NCI-H446 (cell line): ENCODE measurements around the gene PLIN4.
"Not testable (repeated sequence)": the region's sequence is repeated elsewhere in the genome, so short reads cannot be mapped to it uniquely, and the experiment has no call there.

Experiments used
- DNase-seq, 2 experiments: peaks; one replicate each; lab custom pipeline; 2025; lab: John Stamatoyannopoulos, UW

The PLIN4 gene

DNA sequence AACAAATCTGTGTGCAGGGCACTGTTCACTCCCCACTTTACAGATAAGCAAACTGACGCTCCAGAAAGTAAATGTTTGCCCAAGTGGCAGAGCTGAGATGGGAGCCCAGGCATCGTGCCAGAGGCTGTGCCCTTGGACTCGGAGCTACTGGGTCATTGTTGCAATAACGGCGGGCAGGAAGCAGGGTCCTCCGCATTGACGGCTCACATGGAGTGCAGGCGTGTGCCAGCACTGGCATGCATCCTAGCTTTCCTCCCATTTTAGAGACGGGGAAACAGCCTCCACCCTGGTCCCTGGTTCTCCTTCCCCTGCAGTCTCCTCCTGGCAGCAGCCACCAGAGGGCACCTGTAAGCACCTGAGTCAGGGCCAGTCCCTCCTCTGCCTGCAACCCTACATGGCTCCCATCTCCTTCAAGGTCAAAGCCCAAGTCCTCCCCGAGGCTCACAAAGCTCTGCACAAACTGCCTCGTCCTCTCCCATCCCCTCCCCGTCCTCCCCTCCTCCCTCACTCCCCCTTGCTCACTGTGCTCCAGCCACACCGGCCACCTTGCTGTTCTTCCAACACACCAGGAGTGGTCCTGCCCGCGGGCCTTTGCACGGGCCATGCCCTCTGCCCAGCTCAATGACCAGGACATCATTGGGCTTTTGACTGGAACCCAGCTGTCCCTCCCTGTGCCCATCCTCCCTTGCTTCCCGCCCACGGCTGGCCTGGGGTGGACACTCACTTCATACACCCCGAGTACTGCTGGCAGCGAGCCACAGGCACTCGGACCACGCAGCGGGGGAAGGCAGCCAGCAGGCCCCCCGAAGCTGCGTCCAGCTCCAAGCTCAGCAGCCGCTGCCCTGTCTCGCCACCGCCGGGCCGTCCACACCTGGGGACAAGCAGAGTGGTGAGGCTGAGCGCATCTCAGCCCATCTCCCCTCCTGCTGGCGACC, 29.3 kb upstream of the PLIN4 start:
- DNase-seq: no peak

GRCh38 chr19:4543842-4544647, 25.8 kb upstream of the PLIN4 start:
- DNase-seq: no peak

DNA sequence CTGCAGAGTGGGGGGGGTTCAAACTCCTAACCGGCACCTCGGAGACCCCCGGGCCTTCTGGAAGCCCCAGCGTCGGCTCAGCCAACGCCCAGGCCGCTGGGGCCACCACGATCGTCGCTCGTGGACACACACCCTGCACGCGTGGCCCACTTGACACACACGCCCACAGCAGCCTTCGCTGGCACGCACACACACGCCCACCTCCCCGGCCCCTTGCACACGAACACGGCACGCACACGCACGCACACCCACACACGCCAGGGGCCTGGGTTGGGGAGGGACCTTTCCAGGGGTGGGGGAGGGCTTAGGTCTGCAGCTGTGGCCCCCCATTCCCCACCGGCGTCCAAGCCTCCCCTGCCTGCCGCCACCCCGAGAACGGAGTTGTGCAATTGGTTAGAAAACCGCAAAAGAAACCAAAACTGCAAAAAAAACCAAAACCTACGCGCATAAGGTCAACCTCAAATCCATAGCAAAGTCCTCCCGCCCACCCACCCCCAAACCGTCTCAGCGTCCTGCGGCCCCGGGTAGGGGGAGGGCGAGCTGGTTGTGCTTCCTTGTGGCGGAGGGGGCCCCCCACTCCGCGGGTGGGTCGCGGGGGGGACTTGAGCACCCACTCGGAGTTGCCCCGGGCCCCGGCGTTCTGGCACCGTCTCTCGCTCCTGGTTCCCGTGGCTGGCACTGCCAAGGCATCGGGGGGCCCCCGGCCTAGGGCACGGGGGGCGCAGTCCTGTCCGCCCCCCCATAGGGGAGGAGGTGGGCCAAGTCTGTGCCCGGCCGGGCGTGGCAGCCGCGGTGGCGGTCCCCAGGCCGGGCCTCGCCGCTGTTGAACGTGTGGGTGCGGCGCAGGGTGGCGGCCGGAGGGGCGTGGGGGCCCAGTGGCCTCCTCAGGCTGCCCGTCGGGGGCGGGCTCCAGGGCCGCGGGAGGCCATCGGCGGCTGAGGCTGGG, 24.9 kb upstream of the PLIN4 start:
- no peak for DNase-seq

DNA sequence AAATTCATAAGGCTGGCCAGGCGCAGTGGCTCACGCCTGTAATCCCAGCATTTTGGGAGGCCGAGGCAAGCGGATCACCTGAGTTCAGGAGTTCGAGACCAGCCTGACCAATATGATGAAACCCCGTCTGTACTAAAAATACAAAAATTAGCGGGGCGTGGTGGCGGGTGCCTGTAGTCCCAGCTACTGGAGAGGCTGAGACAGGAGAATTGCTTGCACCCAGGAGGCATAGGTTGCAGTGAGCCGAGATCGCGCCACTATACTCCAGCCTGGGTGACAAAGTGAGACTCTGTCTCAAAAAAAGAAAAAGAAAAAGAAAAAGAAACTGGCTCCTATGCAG, 23.5 kb upstream of the PLIN4 start:
- DNase-seq: not testable (repeated sequence)

GRCh38 chr19:4541114-4541805, 23.0 kb upstream of the PLIN4 start:
- no peak for DNase-seq

- no peak for DNase-seq
These were observed 21.7 kb upstream of the PLIN4 start, which contains the start of gene LRG1 for GRCh38 chr19:4539693-4540581. TSS of gene LRG1 (minus strand) at chr19:4540036. CDS start at chr19:4540013, 23 bp downstream.

DNA sequence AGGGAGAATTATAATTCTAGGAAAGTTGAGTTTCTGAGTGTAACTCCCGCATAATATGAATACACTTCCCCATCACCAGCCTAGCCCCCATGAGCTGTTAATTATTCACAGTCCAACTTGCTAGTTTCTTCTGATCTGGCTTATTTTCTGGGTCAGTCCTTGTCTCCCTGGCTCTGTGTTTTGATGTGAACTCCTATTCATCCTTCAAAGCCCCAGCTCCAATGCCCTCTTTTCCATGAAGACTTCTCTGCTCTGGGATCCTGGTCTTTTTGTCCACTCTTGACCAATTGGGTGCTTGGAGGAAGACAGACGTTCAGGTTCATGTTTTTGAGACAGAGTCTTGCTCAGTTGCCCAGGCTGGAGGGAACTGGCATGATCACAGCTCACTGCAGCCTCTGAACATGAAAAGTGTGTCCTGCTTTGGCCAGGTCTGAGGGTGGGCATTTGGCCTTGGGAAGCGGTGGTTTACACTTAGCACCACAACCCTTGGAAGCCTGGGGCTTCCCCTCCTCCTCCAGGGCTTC, 20.9 kb upstream of the PLIN4 start:
- no peak for DNase-seq

- DNase-seq: no peak
These were observed 20.3 kb upstream of the PLIN4 start for GRCh38 chr19:4538601-4538954.

DNA sequence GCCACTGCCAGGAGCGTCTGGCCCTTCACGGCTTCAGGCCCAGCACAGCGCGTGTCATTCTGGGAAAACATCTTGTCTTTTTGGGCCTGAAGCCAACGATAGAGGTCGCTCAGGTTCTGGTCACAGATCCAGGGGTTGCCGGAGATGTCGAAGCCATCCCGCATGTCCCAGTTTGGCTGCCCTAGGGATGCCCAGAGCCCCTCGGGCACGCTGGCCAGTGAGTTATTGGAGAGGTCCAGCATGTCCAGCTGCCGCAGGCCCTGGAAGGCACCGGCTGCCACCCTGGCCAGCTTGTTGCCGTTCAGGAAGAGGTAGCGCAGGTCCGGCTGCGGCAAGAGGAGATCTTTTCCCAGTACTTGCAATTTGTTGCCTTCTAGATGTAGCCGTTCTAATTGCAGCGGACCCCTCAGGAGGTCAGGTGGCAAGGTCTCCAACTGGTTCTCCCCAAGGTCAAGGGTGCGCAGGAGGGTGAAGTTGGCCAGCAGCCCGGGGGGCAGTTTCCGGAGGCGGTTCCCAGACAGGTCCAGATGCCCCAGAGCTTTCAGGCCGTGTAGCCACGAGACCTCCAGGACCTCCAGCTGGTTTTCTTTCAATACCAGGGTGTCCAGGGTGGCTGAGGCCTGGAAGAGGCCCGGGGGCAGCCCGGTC, 19.8 kb upstream of the PLIN4 start:
- DNase-seq: no peak

DNA sequence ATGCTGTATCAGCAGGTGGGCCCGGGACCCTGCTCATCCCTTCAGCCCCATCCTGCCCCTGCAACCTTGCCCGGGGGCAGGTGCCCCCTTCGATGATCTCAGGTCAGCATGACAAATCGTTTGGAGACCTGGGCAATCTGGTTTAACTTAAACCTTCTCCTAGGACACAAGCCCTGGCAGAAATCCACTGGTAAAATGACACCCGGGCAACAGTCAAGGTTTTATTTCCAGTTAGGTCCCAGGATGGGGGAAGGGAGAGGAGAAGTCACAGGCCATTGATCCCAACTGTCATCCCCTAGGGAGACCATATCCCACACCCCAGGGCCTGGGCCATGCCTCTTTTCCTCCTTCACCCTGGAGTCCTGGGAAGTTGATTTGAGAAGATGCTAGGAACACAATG, 18.5 kb upstream of the PLIN4 start:
- DNase-seq: no peak

DNA sequence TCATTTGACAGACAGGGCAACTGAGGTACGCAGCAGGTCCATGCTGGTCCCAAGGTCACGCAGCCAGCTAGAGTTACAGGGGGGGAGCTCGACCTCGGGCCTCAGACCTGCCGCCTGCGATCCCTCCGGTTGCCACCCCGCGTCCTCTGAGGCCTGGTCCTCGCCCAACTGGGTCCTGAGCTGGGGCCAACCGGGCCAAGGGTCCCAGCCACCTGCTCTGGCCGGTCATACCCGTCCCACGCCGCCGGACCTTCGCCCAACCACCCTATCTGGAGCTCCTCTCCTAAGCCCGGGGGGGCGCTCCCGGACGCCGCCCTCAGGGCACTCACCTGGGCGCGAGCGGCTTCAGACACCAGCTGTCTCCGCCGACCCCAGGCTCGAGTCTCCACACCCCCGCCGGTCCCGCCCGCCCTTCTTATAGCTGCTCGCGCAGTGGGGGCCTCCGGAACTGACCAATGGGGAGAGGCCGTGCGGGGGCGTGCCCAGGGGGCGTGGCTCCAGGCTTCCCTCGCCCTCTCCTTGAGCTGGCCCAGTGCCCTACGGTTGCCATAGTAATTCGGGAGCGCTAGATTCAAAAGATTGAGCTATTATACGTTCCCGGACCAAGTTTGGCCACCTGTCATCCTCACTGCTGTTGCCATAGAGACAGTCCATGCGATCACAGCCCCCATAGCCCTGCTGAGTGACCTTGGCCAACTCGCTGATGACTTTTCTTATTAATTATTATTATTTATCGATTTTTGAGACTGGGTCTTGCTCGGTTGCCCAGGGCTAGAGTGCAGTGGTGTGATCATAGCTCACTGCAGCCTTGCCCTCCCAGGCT, 16.8 kb upstream of the PLIN4 start, which contains the start of gene PLIN5:
PLIN5 (minus strand) TSS at position 389 of the 823 bp plus-strand sequence. CDS start 1,150 bp downstream, outside the sequence.
- DNase-seq: peak; percentile 77 to 94

GRCh38 chr19:4533835-4534424, 15.6 kb upstream of the PLIN4 start:
- DNase-seq: no peak

DNA sequence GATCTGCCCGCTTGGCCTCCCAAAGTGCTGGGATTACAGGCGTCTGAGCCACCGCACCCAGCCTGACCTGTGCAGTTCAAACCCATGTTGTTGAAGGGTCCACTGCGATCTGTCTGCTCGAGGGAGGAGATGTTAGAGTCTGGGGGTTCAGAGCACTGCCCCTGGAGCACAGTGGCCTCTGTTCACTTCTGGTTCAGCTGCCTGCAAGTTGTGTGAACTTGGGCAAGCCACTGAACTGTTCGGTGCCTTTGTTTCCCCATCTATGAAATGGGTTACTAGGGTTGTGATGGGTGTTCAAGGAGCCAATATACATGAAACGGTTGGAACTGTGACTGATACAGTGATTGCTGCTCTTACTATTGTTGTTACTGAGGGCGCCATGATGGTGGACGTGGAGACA, 15.0 kb upstream of the PLIN4 start:
- no peak for DNase-seq

DNA sequence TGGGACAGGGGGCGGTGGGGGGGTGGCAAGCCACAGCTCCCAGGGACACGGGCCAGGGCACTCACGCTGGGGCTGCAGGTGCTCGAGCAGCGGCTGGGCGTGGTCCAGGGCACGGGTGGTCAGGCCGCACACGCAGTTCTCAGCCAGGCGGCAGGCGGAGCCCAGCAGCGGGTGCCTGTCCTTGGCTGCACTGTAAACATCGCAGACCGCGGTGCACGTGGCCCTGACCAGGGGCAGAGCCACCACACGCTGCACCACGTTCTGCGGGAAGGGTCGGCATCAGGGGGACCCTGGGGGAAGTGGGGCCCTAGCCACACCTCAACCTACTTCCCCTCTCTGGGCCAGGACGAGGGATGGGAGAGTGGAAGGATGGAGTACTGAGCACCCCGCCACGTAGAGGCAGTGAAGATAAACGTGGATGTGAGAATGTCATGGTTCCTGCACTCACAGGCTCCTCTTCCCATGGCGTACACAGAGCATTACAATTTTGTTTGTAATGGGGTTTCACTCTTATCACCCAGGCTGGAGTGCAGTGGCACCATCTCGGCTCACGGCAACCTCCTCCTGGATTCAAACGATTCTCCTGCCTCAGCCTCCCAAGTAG, 13.4 kb upstream of the PLIN4 start:
- DNase-seq: no peak

DNA sequence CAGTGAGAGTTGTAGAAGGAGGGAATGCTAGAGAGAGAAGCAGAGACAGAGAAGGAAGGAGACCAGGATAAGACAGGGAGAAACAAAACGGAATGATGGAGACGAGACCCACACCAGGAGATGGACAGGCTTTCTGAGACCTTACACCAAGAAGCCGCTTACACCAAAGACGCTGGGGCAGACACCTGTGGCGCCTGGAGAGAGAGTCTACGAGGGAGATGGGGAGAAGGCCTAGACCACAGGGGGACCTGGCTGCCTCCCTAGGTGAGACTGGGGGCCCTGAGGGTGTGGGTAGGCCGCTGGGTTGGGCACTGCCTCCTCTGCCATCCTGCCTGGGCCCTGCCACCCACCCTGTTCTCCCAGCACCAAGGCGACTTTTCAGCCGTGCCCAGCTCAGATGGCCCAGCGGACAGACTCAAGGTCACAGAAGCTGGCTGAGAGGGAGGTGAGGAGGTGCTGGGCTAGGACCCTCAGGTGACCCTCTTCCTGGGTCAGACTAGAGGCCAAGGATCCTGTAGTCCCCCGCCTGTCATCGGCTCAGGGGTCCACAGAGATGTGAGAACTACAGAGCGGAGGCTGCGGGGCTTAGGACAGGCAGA, 11.7 kb upstream of the PLIN4 start:
- DNase-seq: no peak

DNA sequence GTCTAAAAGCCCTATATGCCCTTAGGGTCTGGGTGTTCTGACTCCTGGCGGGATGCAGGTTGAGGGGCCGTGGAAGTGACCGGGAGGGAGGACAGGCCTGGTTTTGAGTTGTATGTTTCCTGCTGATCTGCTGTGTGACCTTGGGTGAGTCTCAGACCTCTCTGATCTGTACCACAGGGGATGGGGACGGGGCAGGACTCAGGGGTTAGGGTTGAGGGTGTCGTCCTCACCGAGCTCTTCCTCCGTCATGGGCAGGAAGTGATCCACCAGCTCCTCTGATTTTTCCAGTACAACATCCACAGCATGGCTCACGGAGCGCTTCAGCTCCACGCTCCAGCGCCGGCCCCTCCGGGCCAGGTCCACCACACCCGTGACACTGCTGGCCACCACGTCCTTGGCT, 10.6 kb upstream of the PLIN4 start:
- no peak for DNase-seq

GRCh38 chr19:4527377-4527776, 9.1 kb upstream of the PLIN4 start:
- DNase-seq: not testable (repeated sequence)
